OCI-M2 (cell line): Measurements from ENCODE around the gene ETS2.

ENCODE experiments used
- DNase-seq: peaks from one replicate; lab custom pipeline; 2025; ENCODE audit not compliant: unreplicated experiment; lab: John Stamatoyannopoulos, UW

The ETS2 gene

GRCh38 chr21:38800924-38801744 is 4.6 kb upstream of the ETS2 start:
- DNase-seq, result no peak

- DNase-seq, result no peak
Measured at GRCh38 chr21:38802050-38803026, 3.4 kb upstream of the ETS2 start.

GRCh38 chr21:38803075-38803660 is 2.6 kb upstream of the ETS2 start:
- no peak for DNase-seq

GRCh38 chr21:38804030-38804788 is 1.5 kb upstream of the ETS2 start:
- DNase-seq, result peak; percentile 56

- peak; percentile 88 for DNase-seq
Measured at GRCh38 chr21:38804789-38805327, 871 bp upstream of the ETS2 start.

- no peak for DNase-seq
Measured at GRCh38 chr21:38806153-38806941, 618 bp downstream of the ETS2 start.

- no peak for DNase-seq
Measured at GRCh38 chr21:38806942-38807284, 1.2 kb downstream of the ETS2 start.

- no peak for DNase-seq
Measured at GRCh38 chr21:38807441-38807871, 1.7 kb downstream of the ETS2 start.

GRCh38 chr21:38807986-38808385 is 2.3 kb downstream of the ETS2 start:
- no peak for DNase-seq

GRCh38 chr21:38809198-38809878 is 3.6 kb downstream of the ETS2 start:
- no peak for DNase-seq

GRCh38 chr21:38810034-38810825 is 4.5 kb downstream of the ETS2 start:
- DNase-seq, result no peak

- DNase-seq, result no peak
Measured at GRCh38 chr21:38810826-38811164, 5.1 kb downstream of the ETS2 start.

- no peak for DNase-seq
Measured at GRCh38 chr21:38811257-38811656, 5.5 kb downstream of the ETS2 start.

- DNase-seq, result no peak
Measured at GRCh38 chr21:38813143-38813542, 7.4 kb downstream of the ETS2 start.

GRCh38 chr21:38813547-38813946 is 7.8 kb downstream of the ETS2 start:
- DNase-seq, result no peak

GRCh38 chr21:38814126-38815059 is 8.7 kb downstream of the ETS2 start:
- DNase-seq, result no peak

GRCh38 chr21:38815060-38815405 is 9.3 kb downstream of the ETS2 start:
- DNase-seq, result no peak
